NCI-H524 treated with DMSO at 0.1 percent for 48 hours (cell line): ENCODE measurements around the gene RC3H1.

Experiments
- DNase-seq: peaks from one replicate; lab custom pipeline; 2025; lab: John Stamatoyannopoulos, UW

Gene RC3H1

DNA sequence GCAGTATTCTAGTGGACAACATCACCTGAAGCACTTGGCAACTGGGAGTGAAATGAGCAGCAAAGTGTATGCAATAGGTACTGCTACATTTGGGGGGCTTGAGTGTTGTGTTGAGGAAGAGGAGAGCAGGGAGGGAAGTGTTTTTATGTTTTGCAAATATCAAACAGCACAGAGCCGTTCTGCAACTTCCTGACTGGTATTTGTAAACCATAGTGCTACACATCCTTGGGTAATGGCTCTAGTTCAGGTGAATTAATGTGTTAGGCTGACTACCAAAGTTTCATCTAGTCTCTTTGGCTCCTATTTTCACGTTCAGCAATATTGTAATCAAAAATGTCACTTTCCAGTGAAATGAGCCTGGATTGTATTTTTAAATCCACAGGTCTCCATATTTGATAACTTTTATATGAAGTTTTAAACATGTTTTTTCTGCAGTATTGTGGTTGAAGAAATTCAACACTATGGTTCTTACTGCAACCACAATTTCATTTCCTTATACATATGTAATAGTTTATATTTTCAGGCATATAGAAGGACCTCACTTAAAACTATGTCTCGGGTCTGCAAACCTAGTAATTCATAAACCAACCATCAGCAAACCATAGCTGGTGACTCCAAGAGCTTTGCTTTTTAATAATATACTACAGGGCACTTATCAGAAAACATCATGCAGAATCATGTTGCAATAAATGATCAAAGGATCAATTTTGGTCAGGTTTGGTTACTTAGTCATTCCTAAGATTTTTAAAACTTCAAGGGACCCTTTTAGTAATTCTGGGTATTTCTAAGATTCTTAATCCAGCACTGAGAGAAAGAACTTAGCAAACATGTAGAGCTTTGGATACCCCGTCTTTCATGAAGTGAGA, 135.2 kb downstream of the RC3H1 start:
- DNase-seq: no peak

DNA sequence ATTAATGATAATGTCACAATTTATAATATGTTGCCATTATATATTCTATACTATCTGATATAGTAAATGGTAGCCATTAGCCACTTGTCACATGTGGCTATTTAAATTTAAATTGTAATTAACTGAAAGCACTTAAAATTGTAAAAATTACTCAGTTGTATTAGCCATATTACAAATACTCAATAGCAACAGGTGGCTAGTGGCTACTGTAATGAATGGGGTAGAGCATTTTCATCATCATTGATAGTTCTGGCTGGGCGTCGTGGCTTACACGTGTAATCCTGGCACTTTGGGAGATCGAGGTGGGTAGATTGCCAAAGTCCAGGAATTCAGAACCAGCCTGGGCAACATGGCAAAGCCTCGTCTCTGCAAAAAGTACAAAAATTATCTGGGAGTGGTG, 137.5 kb downstream of the RC3H1 start:
- no peak for DNase-seq
